BE2C (cell line): ENCODE data around the gene EHD4.

Experiments used
- DNase-seq: peaks from one replicate; pipeline ENCODE4 v3.0.0-alpha.2; 2020
- H3K27me3 ChIP-seq: fragments of 250-450 bp; sonication (Bioruptor Pico); 2 replicates; pipeline ENCODE4 v1.5.1; 2020; ENCODE audit warnings: mild to moderate bottlenecking
- H3K36me3 ChIP-seq: fragments of 250-450 bp; sonication (Bioruptor Pico); 2 replicates; pipeline ENCODE4 v1.5.1; 2020; ENCODE audit warnings: mild to moderate bottlenecking
- H3K4me1 ChIP-seq: fragments of 250-450 bp; sonication (Bioruptor Pico); 2 replicates; pipeline ENCODE4 v1.5.1; 2020
- H3K4me3 ChIP-seq: 2 replicates; pipeline ENCODE4 v1.5.1; 2011; ENCODE audit warnings: low read depth, low read length
- H3K9me3 ChIP-seq: fragments of 250-450 bp; sonication (Bioruptor Pico); 2 replicates; pipeline ENCODE4 v1.5.1; 2020
- CTCF ChIP-seq: IDR thresholded peaks from 2 replicates; pipeline ENCODE4 v1.5.1; 2012; ENCODE audit warnings: mild to moderate bottlenecking, low read depth, low read length

EHD4 gene

GRCh38 chr15:41939986-41940385, 32.4 kb downstream of the EHD4 start:
- H3K4me3 ChIP-seq, result no peak overlapping the region
- no peak for DNase-seq
- no peak for TF ChIP-seq CTCF
- no peaks in the 10 kb centered on the region for H3K27me3 ChIP-seq
- no peaks in the 10 kb centered on the region for H3K9me3 ChIP-seq
- no peaks in the 10 kb centered on the region; the same call in none of the 2 replicates for H3K4me1 ChIP-seq
- no peaks in the 10 kb centered on the region for H3K36me3 ChIP-seq

GRCh38 chr15:41937568-41937923, 34.8 kb downstream of the EHD4 start:
- no peaks in the 10 kb centered on the region for H3K27me3 ChIP-seq
- H3K36me3 ChIP-seq, result no peaks in the 10 kb centered on the region
- no peak for DNase-seq
- no peaks in the 10 kb centered on the region; the same call in none of the 2 replicates for H3K4me1 ChIP-seq
- TF ChIP-seq CTCF, result no peak
- no peak overlapping the region for H3K4me3 ChIP-seq
- H3K9me3 ChIP-seq, result no peaks in the 10 kb centered on the region

GRCh38 chr15:41936649-41937567, 35.4 kb downstream of the EHD4 start:
- H3K4me1 ChIP-seq, result no peaks in the 10 kb centered on the region; the same call in none of the 2 replicates
- no peaks in the 10 kb centered on the region for H3K36me3 ChIP-seq
- no peak for TF ChIP-seq CTCF
- no peak for DNase-seq
- no peak overlapping the region for H3K4me3 ChIP-seq
- H3K9me3 ChIP-seq, result no peaks in the 10 kb centered on the region
- no peaks in the 10 kb centered on the region for H3K27me3 ChIP-seq

- Histone ChIP-seq H3K4me1 (no peaks in the 10 kb centered on the region; the same call in none of the 2 replicates), H3K36me3 (no peaks in the 10 kb centered on the region), H3K4me3 (no peak overlapping the region), H3K27me3 (no peaks in the 10 kb centered on the region), H3K9me3 (no peaks in the 10 kb centered on the region)
- TF ChIP-seq CTCF, result no peak
- DNase-seq, result no peak
Measured at GRCh38 chr15:41936155-41936554, 36.2 kb downstream of the EHD4 start.

GRCh38 chr15:41935566-41936020, 36.8 kb downstream of the EHD4 start:
- no peak for TF ChIP-seq CTCF
- H3K4me1 ChIP-seq, result no peaks in the 10 kb centered on the region; the same call in none of the 2 replicates
- DNase-seq, result no peak

GRCh38 chr15:41934843-41935242, 37.5 kb downstream of the EHD4 start:
- H3K36me3 ChIP-seq, result no peaks in the 10 kb centered on the region
- no peaks in the 10 kb centered on the region; the same call in none of the 2 replicates for H3K4me1 ChIP-seq
- no peak for DNase-seq
- H3K9me3 ChIP-seq, result no peaks in the 10 kb centered on the region
- H3K27me3 ChIP-seq, result no peaks in the 10 kb centered on the region
- no peak for TF ChIP-seq CTCF
- H3K4me3 ChIP-seq, result no peak overlapping the region

More at GRCh38 chr15:41935566-41936020, 36.8 kb downstream of the EHD4 start:
- Histone ChIP-seq H3K4me3 (no peak overlapping the region), H3K36me3 (no peaks in the 10 kb centered on the region), H3K27me3 (no peaks in the 10 kb centered on the region), H3K9me3 (no peaks in the 10 kb centered on the region)
